NCI-H345 treated with DMSO at 0.1 percent for 48 hours (cell line): Measurements from ENCODE around the gene PLK5.
"Not testable (repeated sequence)": the region's sequence is repeated elsewhere in the genome, so short reads cannot be mapped to it uniquely, and the experiment has no call there.

Experiments used
- DNase-seq: peaks from one replicate; lab custom pipeline; 2025; ENCODE audit not compliant: unreplicated experiment; lab: John Stamatoyannopoulos, UW

PLK5 gene

GRCh38 chr19:1523412-1524286 is at the start of gene PLK5:
TSS of gene PLK5 (plus strand) at chr19:1524077. CDS start at chr19:1526997, 2,920 bp downstream.
- DNase-seq = no peak

GRCh38 chr19:1474765-1475351 is 49.0 kb upstream of the PLK5 start:
- no peak for DNase-seq

- no peak for DNase-seq
Measured at GRCh38 chr19:1475751-1476437, 48.0 kb upstream of the PLK5 start.

- DNase-seq = not testable (repeated sequence)
Measured at GRCh38 chr19:1477056-1477455, 46.8 kb upstream of the PLK5 start.

- DNase-seq = peak; percentile 90
Measured at GRCh38 chr19:1478934-1479707, 44.8 kb upstream of the PLK5 start, which contains the start of gene C19orf25. TSS of gene C19orf25 (minus strand) at chr19:1479215. CDS start at chr19:1478903, 312 bp downstream.

- DNase-seq = no peak
Measured at GRCh38 chr19:1481224-1481892, 42.5 kb upstream of the PLK5 start.

GRCh38 chr19:1481893-1482360 is 42.0 kb upstream of the PLK5 start:
- DNase-seq = no peak

GRCh38 chr19:1482361-1483130 is 41.3 kb upstream of the PLK5 start:
- no peak for DNase-seq

- DNase-seq = no peak
Measured at GRCh38 chr19:1483131-1483978, 40.5 kb upstream of the PLK5 start.

GRCh38 chr19:1483979-1484428 is 39.9 kb upstream of the PLK5 start:
- no peak for DNase-seq

GRCh38 chr19:1486720-1487575 is 36.9 kb upstream of the PLK5 start:
- DNase-seq = no peak

GRCh38 chr19:1487576-1488281 is 36.1 kb upstream of the PLK5 start:
- DNase-seq = no peak

- no peak for DNase-seq
Measured at GRCh38 chr19:1488282-1488601, 35.6 kb upstream of the PLK5 start.

- no peak for DNase-seq
Measured at GRCh38 chr19:1489463-1490310, 34.2 kb upstream of the PLK5 start.

- peak; percentile 99 for DNase-seq
Measured at GRCh38 chr19:1490311-1491113, 33.4 kb upstream of the PLK5 start, which contains the start of gene PCSK4. TSS of gene PCSK4 (minus strand) at chr19:1490350. CDS start at chr19:1490346, 4 bp downstream.
